GM12874 (cell line): ENCODE measurements around the gene PRPF38A.

ENCODE experiments used
- CTCF ChIP-seq: IDR thresholded peaks from 2 replicates; pipeline ENCODE4 v1.5.1; 2011; ENCODE audit warnings: low read depth, mild to moderate bottlenecking, control low read depth, low read length, moderate library complexity; ENCODE audit not compliant: insufficient read depth

The PRPF38A gene

GRCh38 chr1:52368383-52369172, 35.8 kb upstream of the PRPF38A start:
- no peak for TF ChIP-seq CTCF

GRCh38 chr1:52385376-52385775, 19.0 kb upstream of the PRPF38A start:
- TF ChIP-seq CTCF, result no peak

GRCh38 chr1:52386458-52386857, 17.9 kb upstream of the PRPF38A start:
- TF ChIP-seq CTCF, result no peak

- no peak for TF ChIP-seq CTCF
Observed at GRCh38 chr1:52393174-52393573, 11.2 kb upstream of the PRPF38A start.

GRCh38 chr1:52399629-52400028, 4.8 kb upstream of the PRPF38A start:
- TF ChIP-seq CTCF, result no peak

- no peak for TF ChIP-seq CTCF
Observed at GRCh38 chr1:52400131-52400530, 4.3 kb upstream of the PRPF38A start.

- TF ChIP-seq CTCF, result no peak
Observed at GRCh38 chr1:52402860-52403240, 1.6 kb upstream of the PRPF38A start.
